Breast epithelium (tissue), 4 donors: ENCODE results near the gene IER5. TPM values are rescaled to one million over a fixed set of nuclear protein-coding genes. Genes with fewer than 3 reads are reported as not detected.

Source experiments
- DNase-seq, 2 donors: peaks; one replicate each; pipeline ENCODE4 v3.0.0-alpha.2; 2019; ENCODE audit warnings: low spot score in 2 of 2
- H3K27ac ChIP-seq, 2 donors: fragments of 200-600 bp; sonication (generic) in 1 of 2; one replicate each; pipeline ENCODE4 v1.5.1; 2016 to 2019; ENCODE audit warnings: mild to moderate bottlenecking in 1 of 2
- H3K27me3 ChIP-seq, 2 donors: fragments of 200-600 bp; sonication (generic) in 1 of 2; one replicate each; pipeline versions ENCODE4 v1.5.1 to v1.6.0; 2017 to 2019; ENCODE audit warnings: control low read depth in 1 of 2, mild to moderate bottlenecking in 1 of 2
- H3K36me3 ChIP-seq: fragments of 200-600 bp; one replicate; pipeline ENCODE4 v1.5.1; 2019
- H3K4me1 ChIP-seq, 2 donors: fragments of 200-600 bp; sonication (generic); one replicate each; pipeline ENCODE4 v1.5.1; 2016 to 2019; ENCODE audit warnings: control low read depth in 1 of 2
- H3K4me3 ChIP-seq, 3 donors: fragments of 200-600 bp; sonication (generic); 1 replicate in 2 of 3; 2 replicates in 1 of 3; pipeline ENCODE4 v1.5.1; 2016 to 2019; ENCODE audit warnings: mild to moderate bottlenecking in 3 of 3, moderate library complexity in 2 of 3
- H3K9me3 ChIP-seq, 2 donors: fragments of 200-600 bp; sonication (generic) in 1 of 2; one replicate each; pipeline ENCODE4 v1.5.1; 2016 to 2019; ENCODE audit warnings: control low read depth in 1 of 2
- POLR2A ChIP-seq: fragments of 450-650 bp; IDR thresholded peaks from one replicate; pipeline ENCODE4 v1.6.1; 2016; ENCODE audit warnings: antibody characterized with exemption, mild to moderate bottlenecking, moderate library complexity
- POLR2AphosphoS5 ChIP-seq, 3 donors: sonication (generic); formaldehyde crosslinking; IDR thresholded peaks; one replicate each; pipeline ENCODE4 v1.6.1; 2017; ENCODE audit warnings: antibody characterized with exemption in 3 of 3
- intact Hi-C: fragments of 100-400 bp; cut with DNase I; formaldehyde crosslinking; loops from one replicate; pipeline ENCODE4 v1.15.1; 2023; ENCODE audit warnings: low total_unique reads
- total RNA-seq, 3 donors: library from RNA; depleted of rRNA; stranded (reverse); fragments of >200 nt; gene quantifications; one replicate each; pipeline ENCODE4 v1.1.0, GENCODE V29; 2016
- TF ChIP-seq, protein P1 (sequence below), 3 donors: fragments of 450-650 bp; IDR thresholded peaks; one replicate each; pipeline ENCODE4 v1.5.1; 2016 to 2017; ENCODE audit warnings: antibody characterized with exemption in 3 of 3, mild to moderate bottlenecking in 3 of 3, moderate library complexity in 3 of 3

The IER5 gene
- total RNA-seq, 3 donors from 2014 or later: 6.9 to 19.7 (median 18.1) TPM

DNA sequence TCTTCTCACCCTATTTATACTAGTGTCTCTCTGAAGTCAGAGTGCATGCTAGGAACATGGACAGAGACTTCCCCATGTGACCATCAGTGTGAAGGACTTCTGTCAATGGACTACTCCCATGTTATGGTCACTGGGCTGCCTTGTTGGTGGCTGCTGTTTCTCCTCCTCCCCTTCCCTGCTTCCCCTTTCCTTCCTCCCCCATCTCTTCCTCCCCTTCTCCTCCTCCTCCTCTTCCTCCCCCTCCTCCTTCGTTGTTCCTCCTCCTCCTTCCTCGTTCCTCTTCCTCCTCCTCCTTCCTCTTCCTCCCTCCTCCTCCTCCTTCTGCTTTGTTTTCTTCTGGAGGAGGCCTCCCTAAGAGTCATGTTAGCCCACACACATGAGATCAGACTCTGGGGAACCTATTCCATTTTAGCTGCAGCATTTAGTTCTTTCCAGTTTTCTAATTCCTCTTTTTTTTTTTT lies 35.8 kb downstream of the IER5 start:
- Histone ChIP-seq H3K4me1 (peaks cover 0 to 3% of the 10 kb centered on the region in 2 donors), H3K27ac (no peak overlapping the region), H3K36me3 (no peaks in the 10 kb centered on the region), H3K9me3 (no peaks in the 10 kb centered on the region), H3K4me3 (no peak overlapping the region), H3K27me3 (no peaks in the 10 kb centered on the region)
- TF ChIP-seq POLR2AphosphoS5 (IDR thresholded peaks at IDR 0.05): no peak
- TF ChIP-seq, protein P1, sequence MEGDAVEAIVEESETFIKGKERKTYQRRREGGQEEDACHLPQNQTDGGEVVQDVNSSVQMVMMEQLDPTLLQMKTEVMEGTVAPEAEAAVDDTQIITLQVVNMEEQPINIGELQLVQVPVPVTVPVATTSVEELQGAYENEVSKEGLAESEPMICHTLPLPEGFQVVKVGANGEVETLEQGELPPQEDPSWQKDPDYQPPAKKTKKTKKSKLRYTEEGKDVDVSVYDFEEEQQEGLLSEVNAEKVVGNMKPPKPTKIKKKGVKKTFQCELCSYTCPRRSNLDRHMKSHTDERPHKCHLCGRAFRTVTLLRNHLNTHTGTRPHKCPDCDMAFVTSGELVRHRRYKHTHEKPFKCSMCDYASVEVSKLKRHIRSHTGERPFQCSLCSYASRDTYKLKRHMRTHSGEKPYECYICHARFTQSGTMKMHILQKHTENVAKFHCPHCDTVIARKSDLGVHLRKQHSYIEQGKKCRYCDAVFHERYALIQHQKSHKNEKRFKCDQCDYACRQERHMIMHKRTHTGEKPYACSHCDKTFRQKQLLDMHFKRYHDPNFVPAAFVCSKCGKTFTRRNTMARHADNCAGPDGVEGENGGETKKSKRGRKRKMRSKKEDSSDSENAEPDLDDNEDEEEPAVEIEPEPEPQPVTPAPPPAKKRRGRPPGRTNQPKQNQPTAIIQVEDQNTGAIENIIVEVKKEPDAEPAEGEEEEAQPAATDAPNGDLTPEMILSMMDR (IDR thresholded peaks at IDR 0.05): no peak
- no peak for TF ChIP-seq POLR2A
- DNase-seq: no peak
- intact Hi-C loops: no loop called here

DNA sequence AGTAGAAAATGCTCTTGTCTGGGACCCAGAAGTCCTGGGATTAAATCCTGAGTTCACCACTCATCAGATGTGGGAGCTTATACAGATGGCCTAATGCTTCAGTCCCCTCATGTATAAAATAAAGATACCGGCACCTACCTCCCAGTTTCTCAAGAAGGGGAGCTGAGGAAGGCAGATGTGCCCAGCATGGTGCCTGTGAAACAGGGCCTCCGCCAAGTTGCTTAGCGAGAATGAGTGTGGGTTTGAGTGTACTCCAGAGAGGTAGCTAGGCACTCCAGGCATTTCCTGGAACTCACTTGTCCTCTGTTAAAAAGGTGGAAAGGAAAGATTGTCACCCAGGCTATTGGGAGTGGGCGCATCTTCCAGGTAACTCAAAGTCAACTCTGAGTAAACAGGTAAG lies 37.8 kb downstream of the IER5 start:
- no peaks in the 10 kb centered on the region for H3K36me3 ChIP-seq
- H3K4me1 ChIP-seq: peaks cover 0 to 3% of the 10 kb centered on the region in 2 donors
- no peaks in the 10 kb centered on the region for H3K9me3 ChIP-seq
- H3K4me3 ChIP-seq: no peak overlapping the region
- TF ChIP-seq POLR2AphosphoS5 (IDR thresholded peaks at IDR 0.05) (no peak), POLR2A (no peak)
- TF ChIP-seq, protein P1 (IDR thresholded peaks at IDR 0.05): no peak
- no peak for DNase-seq
- intact Hi-C loops: no loop called here
- H3K27ac ChIP-seq: peak overlapping the region in 1 of 2 donors; percentile 14
- H3K27me3 ChIP-seq: no peaks in the 10 kb centered on the region

DNA sequence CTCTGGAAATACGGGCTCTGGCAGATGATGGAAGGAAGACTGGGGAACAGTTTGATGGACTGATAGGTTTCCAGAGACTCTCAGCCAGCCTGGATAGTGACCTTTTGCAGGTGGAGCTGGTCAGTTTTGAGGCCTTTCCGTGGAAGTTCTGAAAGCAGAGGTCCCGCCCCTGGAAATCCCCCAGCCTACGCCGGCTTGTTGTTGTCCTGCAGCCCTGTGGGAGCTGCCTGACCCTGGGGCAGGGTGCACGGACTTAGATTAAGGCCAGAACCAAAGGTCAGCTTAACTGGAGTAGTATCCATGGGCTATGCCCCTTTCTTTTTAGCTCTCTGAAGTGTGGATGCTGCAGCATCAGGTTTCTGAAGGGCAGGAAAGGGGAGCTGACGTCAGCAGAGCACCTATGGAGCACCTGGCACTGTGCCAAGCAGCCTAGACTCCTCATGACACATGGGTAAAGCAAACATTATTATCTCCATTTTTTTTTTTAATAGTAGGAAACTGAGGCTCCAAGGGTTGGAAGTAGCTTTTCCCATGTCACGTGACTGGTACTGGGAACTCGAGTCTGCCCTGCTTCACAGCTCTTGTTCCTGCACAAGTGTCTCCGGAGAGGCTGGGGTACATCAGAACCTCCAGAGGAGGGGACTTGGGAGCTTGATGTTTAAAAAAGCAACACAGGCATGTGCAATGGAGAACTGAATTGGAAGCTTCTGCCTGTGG lies 38.5 kb downstream of the IER5 start:
- peaks cover 0 to 3% of the 10 kb centered on the region in 2 donors for H3K4me1 ChIP-seq
- TF ChIP-seq POLR2A: no peak
- no peak for TF ChIP-seq POLR2AphosphoS5 (IDR thresholded peaks at IDR 0.05)
- TF ChIP-seq, protein P1 (IDR thresholded peaks at IDR 0.05): no peak
- no peak overlapping the region for H3K4me3 ChIP-seq
- no peaks in the 10 kb centered on the region for H3K27me3 ChIP-seq
- intact Hi-C loops: no loop called here
- DNase-seq: no peak
- peak overlapping the region in 1 of 2 donors; percentile 14 for H3K27ac ChIP-seq
- H3K9me3 ChIP-seq: no peaks in the 10 kb centered on the region
- no peaks in the 10 kb centered on the region for H3K36me3 ChIP-seq

DNA sequence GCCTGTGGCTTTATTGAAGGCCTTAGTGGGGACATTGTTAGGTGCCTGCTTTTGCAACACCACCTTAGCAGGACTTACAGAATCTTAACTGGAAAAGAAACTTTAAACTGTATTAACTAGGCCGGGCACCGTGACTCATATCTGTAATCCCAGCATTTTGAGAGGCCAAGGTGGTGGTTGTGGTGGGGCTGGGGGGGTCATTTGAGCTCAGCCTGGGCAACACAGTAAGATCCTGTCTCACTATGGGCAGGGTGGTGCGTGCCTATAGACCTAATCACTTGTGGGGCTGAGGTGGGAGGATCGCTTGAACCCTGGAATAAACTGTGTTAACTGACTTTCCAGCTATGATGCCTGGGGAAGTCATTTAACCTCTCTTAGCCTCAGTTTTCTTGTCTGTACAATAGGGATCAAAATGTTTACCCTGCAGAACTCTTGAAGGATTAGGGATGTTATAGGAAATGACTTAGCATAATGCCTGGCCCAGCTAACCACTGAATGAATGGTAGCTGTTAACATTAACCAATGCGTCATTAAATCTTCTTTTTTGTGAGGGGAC lies 39.5 kb downstream of the IER5 start:
- intact Hi-C loops: no loop called here
- DNase-seq: no peak
- Histone ChIP-seq H3K4me3 (no peak overlapping the region), H3K36me3 (no peaks in the 10 kb centered on the region), H3K27ac (peak overlapping the region in 1 of 2 donors; percentile 55), H3K4me1 (peaks cover 0 to 3% of the 10 kb centered on the region in 2 donors), H3K9me3 (no peaks in the 10 kb centered on the region), H3K27me3 (no peaks in the 10 kb centered on the region)
- TF ChIP-seq POLR2A: no peak
- TF ChIP-seq, protein P1 (IDR thresholded peaks at IDR 0.05): no peak
- TF ChIP-seq POLR2AphosphoS5 (IDR thresholded peaks at IDR 0.05): no peak
